MM.1S (cell line): Measurements from ENCODE around the gene BMF.
"Not testable (repeated sequence)": the region's sequence is repeated elsewhere in the genome, so short reads cannot be mapped to it uniquely, and the experiment has no call there.

Experiments used
- DNase-seq: peaks from one replicate; pipeline ENCODE4 v3.0.0-alpha.2; 2015
- H2AFZ ChIP-seq: fragments of 300-600 bp; sonication (generic); 2 replicates; pipeline ENCODE4 v1.6.0; 2016; ENCODE audit warnings: antibody characterized with exemption, low read length
- H3F3A ChIP-seq: fragments of 300-600 bp; sonication (generic); 2 replicates; pipeline ENCODE4 v1.6.1; 2016; ENCODE audit warnings: mild to moderate bottlenecking, antibody characterized with exemption, low read length, moderate library complexity, mixed read lengths; ENCODE audit not compliant: insufficient read depth
- H3K27ac ChIP-seq: fragments of 300-600 bp; sonication (generic); 2 replicates; pipeline ENCODE4 v1.5.1; 2016; ENCODE audit warnings: mild to moderate bottlenecking, low read length
- H3K27me3 ChIP-seq: fragments of 300-600 bp; sonication (generic); replicated peaks from 2 replicates; pipeline ENCODE4 v1.6.0; 2016; ENCODE audit warnings: low read length; ENCODE audit not compliant: insufficient read depth
- H3K36me3 ChIP-seq: fragments of 300-600 bp; sonication (generic); replicated peaks from 2 replicates; pipeline ENCODE4 v1.6.1; 2016; ENCODE audit warnings: mild to moderate bottlenecking, low read length, mixed read lengths; ENCODE audit not compliant: insufficient read depth
- H3K4me1 ChIP-seq: fragments of 300-600 bp; sonication (generic); 2 replicates; pipeline ENCODE4 v1.6.1; 2016; ENCODE audit warnings: low read length, mixed read lengths
- H3K4me2 ChIP-seq: fragments of 300-600 bp; sonication (generic); 2 replicates; pipeline ENCODE4 v1.6.0; 2016; ENCODE audit warnings: low read depth, low read length
- H3K4me3 ChIP-seq: fragments of 300-600 bp; sonication (generic); 2 replicates; pipeline ENCODE4 v1.5.1; 2016; ENCODE audit warnings: low read length, mixed read lengths
- H3K79me2 ChIP-seq: fragments of 300-600 bp; sonication (generic); 2 replicates; pipeline ENCODE4 v1.6.1; 2016; ENCODE audit warnings: mixed run types, low read length, mixed read lengths
- H3K9ac ChIP-seq: fragments of 300-600 bp; sonication (generic); 2 replicates; pipeline ENCODE4 v1.6.1; 2016; ENCODE audit warnings: low read length, mixed read lengths
- H3K9me2 ChIP-seq: fragments of 300-600 bp; sonication (generic); replicated peaks from 2 replicates; pipeline ENCODE4 v1.6.1; 2016; ENCODE audit warnings: mild to moderate bottlenecking, low read length, mixed read lengths; ENCODE audit not compliant: insufficient read depth
- H3K9me3 ChIP-seq: fragments of 300-600 bp; sonication (generic); replicated peaks from 2 replicates; pipeline ENCODE4 v1.6.1; 2016; ENCODE audit warnings: mild to moderate bottlenecking, low read length, mixed read lengths; ENCODE audit not compliant: insufficient read depth
- H4K20me1 ChIP-seq: fragments of 300-600 bp; sonication (generic); 2 replicates; pipeline ENCODE4 v1.6.1; 2016; ENCODE audit warnings: mild to moderate bottlenecking, low read length, moderate library complexity, mixed read lengths; ENCODE audit not compliant: insufficient read depth
- EZH2 ChIP-seq: fragments of 300-600 bp; sonication (generic); optimal IDR thresholded peaks from 2 replicates; pipeline ENCODE3; 2017; ENCODE audit warnings: low read depth, mild to moderate bottlenecking, antibody characterized with exemption, low read length, mixed read lengths
- EZH2phosphoT487 ChIP-seq: fragments of 300-600 bp; sonication (generic); IDR thresholded peaks from 2 replicates; pipeline ENCODE4 v1.6.1; 2018; ENCODE audit warnings: antibody characterized with exemption, low read length
- TF ChIP-seq, protein P1 (sequence below): fragments of 300-600 bp; sonication (generic); IDR thresholded peaks from 2 replicates; pipeline ENCODE4 v1.5.1; 2016; ENCODE audit warnings: antibody characterized with exemption, low read length, mixed read lengths

BMF gene

DNA sequence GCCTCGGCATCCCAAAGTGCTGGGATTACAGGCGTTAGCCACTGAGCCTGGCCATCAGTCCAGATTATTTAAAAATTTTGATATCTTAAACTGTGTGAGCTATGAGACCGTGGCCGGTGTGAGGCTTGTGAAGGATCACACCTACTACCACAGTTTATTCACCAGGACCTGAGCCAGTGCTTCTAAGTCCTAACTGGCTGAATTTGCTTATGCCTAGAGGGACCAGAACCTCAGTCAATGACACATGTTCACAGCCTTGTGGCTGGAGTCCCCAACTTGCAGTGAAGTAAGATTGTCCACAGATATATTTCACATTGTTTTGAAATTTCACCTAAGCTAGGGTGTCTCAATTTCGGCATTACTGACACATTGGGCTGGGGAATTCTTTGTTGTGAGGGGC lies 15.2 kb upstream of the BMF start:
- H3F3A ChIP-seq, DNase-seq, H3K9me2 ChIP-seq, H3K4me3 ChIP-seq, H3K27me3 ChIP-seq, H3K9ac ChIP-seq, H3K79me2 ChIP-seq, H4K20me1 ChIP-seq, H3K27ac ChIP-seq, H3K36me3 ChIP-seq, H3K4me1 ChIP-seq, H2AFZ ChIP-seq, H3K9me3 ChIP-seq, H3K4me2 ChIP-seq: not testable (repeated sequence)

DNA sequence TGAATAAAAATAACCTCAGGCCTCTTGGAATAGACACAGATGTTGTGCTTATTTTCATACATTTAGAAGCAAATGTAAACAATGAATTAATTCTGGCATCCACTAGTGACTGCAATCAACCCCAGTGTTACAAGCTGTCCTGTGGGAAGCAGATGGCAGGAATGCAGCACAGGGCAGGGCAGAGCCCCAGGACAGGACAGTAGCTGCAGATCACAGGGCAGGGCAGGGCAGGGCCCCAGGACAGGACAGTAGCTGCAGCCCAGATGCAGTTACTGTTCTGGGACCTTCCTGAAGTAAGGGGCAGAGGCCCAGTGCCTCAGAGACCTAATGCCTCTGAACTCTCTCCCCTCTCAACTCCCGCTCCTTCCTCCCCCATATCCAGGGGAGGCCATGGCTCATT lies 14.3 kb upstream of the BMF start:
- not testable (repeated sequence) for H4K20me1 ChIP-seq, DNase-seq, H3K9me3 ChIP-seq, H3K4me1 ChIP-seq, H3K27me3 ChIP-seq, H3F3A ChIP-seq, H2AFZ ChIP-seq, H3K36me3 ChIP-seq, H3K4me3 ChIP-seq, H3K79me2 ChIP-seq, H3K27ac ChIP-seq, H3K9ac ChIP-seq, H3K9me2 ChIP-seq, H3K4me2 ChIP-seq

DNA sequence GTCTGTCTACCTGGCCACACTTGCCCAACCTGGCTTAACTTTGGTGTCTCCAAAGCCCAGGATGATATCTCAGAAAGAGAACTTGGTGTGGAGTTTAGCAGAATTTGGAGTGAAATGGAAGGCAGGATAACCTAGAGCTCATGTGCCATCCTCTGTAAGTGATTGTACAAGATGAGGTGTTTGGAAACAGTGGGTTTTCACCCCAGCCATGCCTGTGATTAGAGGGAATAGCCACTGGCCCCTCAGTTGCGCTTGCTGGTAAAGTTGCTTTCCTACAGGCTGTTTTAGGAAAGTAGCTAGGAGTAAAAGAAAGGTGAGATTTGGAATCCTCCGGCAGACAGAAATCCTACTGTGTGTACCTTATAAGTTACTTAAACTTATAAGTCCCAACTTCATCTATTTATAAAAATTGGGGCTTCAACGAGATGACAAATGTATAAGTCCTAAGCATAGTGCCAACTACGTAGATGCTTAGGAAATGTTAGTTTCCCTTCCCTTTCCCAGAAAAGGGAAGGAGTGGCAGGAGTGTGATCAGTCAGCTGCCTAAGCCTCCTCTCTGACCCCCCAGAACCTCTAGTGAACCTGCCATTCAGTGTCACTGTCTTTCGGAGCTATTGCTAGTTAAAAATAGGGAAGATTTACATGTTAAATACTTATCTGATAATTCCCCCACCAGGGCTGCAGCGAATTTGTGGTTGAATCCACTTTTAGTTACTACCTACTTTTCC lies 13.4 kb upstream of the BMF start:
- Histone ChIP-seq H3F3A (no peaks in the 10 kb centered on the region), H3K4me1 (no peaks in the 10 kb centered on the region), H3K4me3 (no peak overlapping the region), H3K36me3 (no peaks in the 10 kb centered on the region), H3K9ac (no peak overlapping the region), H3K79me2 (no peaks in the 10 kb centered on the region), H2AFZ (no peak overlapping the region), H3K9me2 (no peaks in the 10 kb centered on the region), H4K20me1 (no peaks in the 10 kb centered on the region), H3K4me2 (no peak overlapping the region), H3K9me3 (no peaks in the 10 kb centered on the region), H3K27me3 (no peaks in the 10 kb centered on the region), H3K27ac (no peak overlapping the region)
- no peak for TF ChIP-seq EZH2
- no peak for TF ChIP-seq EZH2phosphoT487
- DNase-seq = no peak

DNA sequence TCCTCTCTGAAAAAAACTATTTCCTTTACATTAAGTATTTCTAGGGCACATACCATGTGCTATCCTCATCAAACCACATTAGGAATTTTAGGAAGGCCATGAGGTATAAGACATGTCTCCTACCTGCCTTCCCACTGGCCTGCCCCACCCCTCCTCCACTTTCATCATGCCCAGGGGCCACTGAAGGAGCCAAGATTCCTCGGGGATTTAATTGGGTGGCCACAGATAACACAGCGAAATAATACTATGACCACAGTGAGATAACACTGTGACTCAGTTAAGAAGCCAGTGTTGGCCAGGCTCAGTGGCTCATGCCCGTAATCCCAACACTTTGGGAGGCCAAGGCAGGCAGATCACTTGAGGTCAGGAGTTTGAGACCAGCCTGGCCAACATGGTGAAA lies 9.8 kb upstream of the BMF start:
- Histone ChIP-seq H3K9me3 (no peaks in the 10 kb centered on the region), H3K27me3 (no peaks in the 10 kb centered on the region), H3K36me3 (no peaks in the 10 kb centered on the region), H2AFZ (no peak overlapping the region), H3K9me2 (no peaks in the 10 kb centered on the region), H3K9ac (no peak overlapping the region), H4K20me1 (no peaks in the 10 kb centered on the region), H3K4me2 (no peak overlapping the region), H3K4me1 (peaks cover 12% of the 10 kb centered on the region), H3K27ac (no peak overlapping the region), H3F3A (peaks cover 10% of the 10 kb centered on the region), H3K4me3 (no peak overlapping the region), H3K79me2 (no peaks in the 10 kb centered on the region)
- TF ChIP-seq EZH2 = no peak
- TF ChIP-seq, protein P1, sequence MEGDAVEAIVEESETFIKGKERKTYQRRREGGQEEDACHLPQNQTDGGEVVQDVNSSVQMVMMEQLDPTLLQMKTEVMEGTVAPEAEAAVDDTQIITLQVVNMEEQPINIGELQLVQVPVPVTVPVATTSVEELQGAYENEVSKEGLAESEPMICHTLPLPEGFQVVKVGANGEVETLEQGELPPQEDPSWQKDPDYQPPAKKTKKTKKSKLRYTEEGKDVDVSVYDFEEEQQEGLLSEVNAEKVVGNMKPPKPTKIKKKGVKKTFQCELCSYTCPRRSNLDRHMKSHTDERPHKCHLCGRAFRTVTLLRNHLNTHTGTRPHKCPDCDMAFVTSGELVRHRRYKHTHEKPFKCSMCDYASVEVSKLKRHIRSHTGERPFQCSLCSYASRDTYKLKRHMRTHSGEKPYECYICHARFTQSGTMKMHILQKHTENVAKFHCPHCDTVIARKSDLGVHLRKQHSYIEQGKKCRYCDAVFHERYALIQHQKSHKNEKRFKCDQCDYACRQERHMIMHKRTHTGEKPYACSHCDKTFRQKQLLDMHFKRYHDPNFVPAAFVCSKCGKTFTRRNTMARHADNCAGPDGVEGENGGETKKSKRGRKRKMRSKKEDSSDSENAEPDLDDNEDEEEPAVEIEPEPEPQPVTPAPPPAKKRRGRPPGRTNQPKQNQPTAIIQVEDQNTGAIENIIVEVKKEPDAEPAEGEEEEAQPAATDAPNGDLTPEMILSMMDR = no peak
- no peak for TF ChIP-seq EZH2phosphoT487
- DNase-seq = no peak

DNA sequence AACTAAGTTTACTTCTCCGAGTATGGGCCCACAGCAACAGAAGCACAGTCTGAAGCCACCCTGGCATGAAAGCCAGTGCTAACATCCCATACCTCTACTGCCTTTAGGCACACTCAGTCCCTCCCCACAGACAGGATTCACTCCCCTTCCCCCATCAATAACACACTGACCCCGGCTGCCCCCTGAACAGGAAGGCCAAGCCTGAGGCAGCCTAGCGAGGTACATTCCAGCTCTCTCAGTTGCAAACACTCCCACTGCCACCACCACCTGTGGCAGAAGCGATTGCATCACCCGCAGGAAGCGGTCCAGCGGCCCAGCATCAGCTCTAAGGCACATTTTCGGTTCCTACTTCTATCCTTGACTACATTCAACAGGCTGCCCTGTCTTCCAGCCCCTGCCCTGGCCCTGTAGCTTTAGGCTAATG lies 7.0 kb upstream of the BMF start:
- H3K79me2 ChIP-seq = no peaks in the 10 kb centered on the region
- TF ChIP-seq EZH2 = no peak
- DNase-seq = peak; percentile 89
- H3K9ac ChIP-seq = peak overlapping the region; percentile 44; the same call in 1 of the 2 replicates
- peak overlapping the region; percentile 54 for H3K4me2 ChIP-seq
- peak overlapping the region; percentile 30 for H2AFZ ChIP-seq
- H3K4me3 ChIP-seq = no peak overlapping the region
- H3K9me2 ChIP-seq = no peaks in the 10 kb centered on the region
- peaks cover 37% of the 10 kb centered on the region for H3K4me1 ChIP-seq
- no peaks in the 10 kb centered on the region for H4K20me1 ChIP-seq
- no peaks in the 10 kb centered on the region for H3K27me3 ChIP-seq
- H3K27ac ChIP-seq = peak overlapping the region; percentile 73
- no peaks in the 10 kb centered on the region for H3K36me3 ChIP-seq
- H3K9me3 ChIP-seq = no peaks in the 10 kb centered on the region
- peaks cover 17% of the 10 kb centered on the region for H3F3A ChIP-seq

DNA sequence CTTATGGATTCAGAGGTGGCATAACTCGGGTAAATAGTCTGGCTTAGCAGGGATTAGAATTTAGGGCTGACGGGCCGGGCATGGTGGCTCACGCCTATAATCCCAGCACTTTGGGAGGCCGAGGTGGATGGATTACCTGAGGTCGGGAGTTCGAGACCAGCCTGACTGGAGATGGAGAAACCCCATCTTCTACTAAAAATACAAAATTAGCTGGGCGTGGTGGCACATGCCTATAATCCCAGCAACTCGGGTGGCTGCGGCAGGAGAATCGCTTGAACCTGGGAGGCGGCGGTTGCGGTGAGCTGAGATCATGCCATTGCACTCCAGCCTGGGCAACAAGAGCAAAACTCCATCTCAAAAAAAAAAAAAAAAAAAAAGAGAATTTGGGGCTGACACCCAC lies 6.4 kb upstream of the BMF start:
- Histone ChIP-seq H3K9ac (peak overlapping the region; percentile 44; the same call in 1 of the 2 replicates), H3K4me2 (peak overlapping the region; percentile 54; the same call in 1 of the 2 replicates)
- not testable (repeated sequence) for H3K4me3 ChIP-seq

More for the DNA sequence above, 6.4 kb upstream of the BMF start:
- H4K20me1 ChIP-seq, H3K9me3 ChIP-seq, H3K36me3 ChIP-seq, H3K9me2 ChIP-seq, H3K27me3 ChIP-seq, DNase-seq, H3K79me2 ChIP-seq, H2AFZ ChIP-seq: not testable (repeated sequence)
- H3F3A ChIP-seq = peaks cover 17% of the 10 kb centered on the region
- H3K27ac ChIP-seq = peak overlapping the region; percentile 73; the same call in 1 of the 2 replicates
- H3K4me1 ChIP-seq = peaks cover 37% of the 10 kb centered on the region
